Measurements from ENCODE around the gene SPIN1.

GRCh38 chr9:88406051-88406450, 17.8 kb downstream of the SPIN1 start:
- TF ChIP-seq CTCF (IDR thresholded peaks at IDR 0.05) (no peak), POLR2AphosphoS5 (IDR thresholded peaks at IDR 0.05; ENCODE audit: low read depth, low read length) (no peak)
